DND-41 (cell line): ENCODE data around the gene ACOXL.

Experiments used
- ATAC-seq: fragments of 200-7000 bp; cut with Tn5 transposase; 3 replicates; pipeline ENCODE4 v1.9.1; 2021; ENCODE audit warnings: low read depth; ENCODE audit not compliant: insufficient read depth
- DNase-seq: peaks from one replicate; pipeline ENCODE4 v3.0.0-alpha.2; 2020
- H2AFZ ChIP-seq: 2 replicates; pipeline ENCODE4 v1.6.0; 2012; ENCODE audit warnings: low read depth, low read length
- H3K27ac ChIP-seq: 2 replicates; pipeline ENCODE4 v1.5.1; 2012; ENCODE audit warnings: low read length, inconsistent platforms
- H3K27me3 ChIP-seq: fragments of 200-600 bp; sonication (generic); 2 replicates; pipeline ENCODE4 v1.6.0; 2012; ENCODE audit warnings: low read length, mild to moderate bottlenecking, inconsistent platforms; ENCODE audit not compliant: insufficient read depth, poor library complexity
- H3K36me3 ChIP-seq: 2 replicates; pipeline ENCODE4 v1.5.1; 2012; ENCODE audit warnings: low read length, inconsistent platforms; ENCODE audit not compliant: insufficient read depth
- H3K4me1 ChIP-seq: 2 replicates; pipeline ENCODE4 v1.5.1; 2012; ENCODE audit warnings: mild to moderate bottlenecking, low read length; ENCODE audit not compliant: insufficient read depth
- H3K4me2 ChIP-seq: 2 replicates; pipeline ENCODE4 v1.6.0; 2012; ENCODE audit warnings: mild to moderate bottlenecking, moderate library complexity, low read length, inconsistent platforms; ENCODE audit not compliant: insufficient read depth
- H3K4me3 ChIP-seq, 2 experiments: fragments of 200-600 bp in 1 of 2; shearing (Covaris generic) in 1 of 2; 2 replicates each; pipeline ENCODE4 v1.5.1; 2012 to 2016; ENCODE audit warnings: inconsistent platforms in 2 of 2, low read length in 2 of 2, mild to moderate bottlenecking in 2 of 2, low read depth in 1 of 2, moderate library complexity in 1 of 2
- H3K79me2 ChIP-seq: 2 replicates; pipeline ENCODE4 v1.6.0; 2012; ENCODE audit warnings: low read length, inconsistent platforms; ENCODE audit not compliant: insufficient read depth
- H3K9ac ChIP-seq: 2 replicates; pipeline ENCODE4 v1.6.0; 2012; ENCODE audit warnings: low read depth, mild to moderate bottlenecking, inconsistent platforms, low read length, moderate library complexity
- H3K9me3 ChIP-seq: 2 replicates; pipeline ENCODE4 v1.5.1; 2012; ENCODE audit warnings: low read length, moderate library complexity, mild to moderate bottlenecking, inconsistent platforms; ENCODE audit not compliant: insufficient read depth, severe bottlenecking
- H4K20me1 ChIP-seq: 2 replicates; pipeline ENCODE4 v1.6.0; 2012; ENCODE audit warnings: low read length; ENCODE audit not compliant: insufficient read depth
- EZH2 ChIP-seq: IDR thresholded peaks from 3 replicates; pipeline ENCODE4 v1.6.1; 2012; ENCODE audit warnings: borderline replicate concordance, low read depth, mild to moderate bottlenecking, moderate library complexity, low read length, inconsistent platforms; ENCODE audit not compliant: severe bottlenecking
- TF ChIP-seq, protein P1 (sequence below): IDR thresholded peaks from 2 replicates; pipeline ENCODE4 v1.5.1; 2012; ENCODE audit warnings: borderline replicate concordance, low read length, moderate library complexity, mild to moderate bottlenecking; ENCODE audit not compliant: poor library complexity, severe bottlenecking; ENCODE audit errors: extremely low read depth

The ACOXL gene

GRCh38 chr2:110788976-110789375 is 56.6 kb downstream of the ACOXL start:
- Histone ChIP-seq H3K4me3 (no peak overlapping the region), H2AFZ (no peak overlapping the region), H3K27me3 (no peaks in the 10 kb centered on the region), H3K4me2 (no peak overlapping the region), H3K36me3 (no peaks in the 10 kb centered on the region), H4K20me1 (no peaks in the 10 kb centered on the region), H3K79me2 (no peaks in the 10 kb centered on the region), H3K9ac (no peak overlapping the region), H3K4me1 (peaks cover 17% of the 10 kb centered on the region), H3K27ac (no peak overlapping the region), H3K9me3 (no peaks in the 10 kb centered on the region)
- no peak for ATAC-seq
- no peak for DNase-seq
- TF ChIP-seq, protein P1, sequence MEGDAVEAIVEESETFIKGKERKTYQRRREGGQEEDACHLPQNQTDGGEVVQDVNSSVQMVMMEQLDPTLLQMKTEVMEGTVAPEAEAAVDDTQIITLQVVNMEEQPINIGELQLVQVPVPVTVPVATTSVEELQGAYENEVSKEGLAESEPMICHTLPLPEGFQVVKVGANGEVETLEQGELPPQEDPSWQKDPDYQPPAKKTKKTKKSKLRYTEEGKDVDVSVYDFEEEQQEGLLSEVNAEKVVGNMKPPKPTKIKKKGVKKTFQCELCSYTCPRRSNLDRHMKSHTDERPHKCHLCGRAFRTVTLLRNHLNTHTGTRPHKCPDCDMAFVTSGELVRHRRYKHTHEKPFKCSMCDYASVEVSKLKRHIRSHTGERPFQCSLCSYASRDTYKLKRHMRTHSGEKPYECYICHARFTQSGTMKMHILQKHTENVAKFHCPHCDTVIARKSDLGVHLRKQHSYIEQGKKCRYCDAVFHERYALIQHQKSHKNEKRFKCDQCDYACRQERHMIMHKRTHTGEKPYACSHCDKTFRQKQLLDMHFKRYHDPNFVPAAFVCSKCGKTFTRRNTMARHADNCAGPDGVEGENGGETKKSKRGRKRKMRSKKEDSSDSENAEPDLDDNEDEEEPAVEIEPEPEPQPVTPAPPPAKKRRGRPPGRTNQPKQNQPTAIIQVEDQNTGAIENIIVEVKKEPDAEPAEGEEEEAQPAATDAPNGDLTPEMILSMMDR = no peak
- TF ChIP-seq EZH2 = no peak

- Histone ChIP-seq H3K4me1 (peaks cover 17% of the 10 kb centered on the region), H3K36me3 (no peaks in the 10 kb centered on the region), H3K79me2 (no peaks in the 10 kb centered on the region), H3K27ac (no peak overlapping the region), H3K4me3 (no peak overlapping the region), H3K9ac (no peak overlapping the region), H4K20me1 (no peaks in the 10 kb centered on the region), H3K27me3 (no peaks in the 10 kb centered on the region), H3K9me3 (no peaks in the 10 kb centered on the region), H2AFZ (no peak overlapping the region), H3K4me2 (no peak overlapping the region)
- DNase-seq (no peak), ATAC-seq (no peak)
- no peak for TF ChIP-seq EZH2
- TF ChIP-seq, protein P1 = no peak
Observed at GRCh38 chr2:110789706-110790105, 57.3 kb downstream of the ACOXL start.

DNA sequence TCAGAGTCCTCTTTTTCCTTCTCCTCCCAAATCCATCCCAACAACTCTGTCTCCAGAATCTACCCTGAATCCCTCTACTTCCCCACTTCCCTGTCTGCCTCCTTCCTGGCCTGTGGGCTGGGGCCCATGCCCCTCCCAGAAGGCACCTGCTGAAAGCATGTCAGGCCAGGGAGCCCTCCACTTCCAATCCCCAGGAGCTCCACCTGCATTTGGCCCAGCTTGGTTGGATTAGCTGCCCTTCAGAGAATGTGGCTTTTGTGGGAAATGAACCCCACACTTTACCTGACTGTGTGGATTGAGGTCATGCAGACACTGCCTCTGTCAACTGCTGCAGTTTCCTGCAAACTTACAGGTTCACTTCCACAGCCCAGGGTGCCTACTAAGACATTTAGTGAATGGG is 58.5 kb downstream of the ACOXL start:
- peak overlapping the region; percentile 41; the same call in 1 of the 2 replicates for H3K27ac ChIP-seq
- H3K4me1 ChIP-seq = peaks cover 17% of the 10 kb centered on the region
- no peak overlapping the region for H2AFZ ChIP-seq
- no peak overlapping the region for H3K4me3 ChIP-seq
- H3K27me3 ChIP-seq = no peaks in the 10 kb centered on the region
- ATAC-seq = peak; percentile 81
- no peaks in the 10 kb centered on the region for H3K79me2 ChIP-seq
- no peak overlapping the region for H3K9ac ChIP-seq
- TF ChIP-seq, protein P1 = no peak
- TF ChIP-seq EZH2 = no peak
- peak; percentile 48 for DNase-seq
- no peak overlapping the region for H3K4me2 ChIP-seq
- H3K9me3 ChIP-seq = no peaks in the 10 kb centered on the region
- H3K36me3 ChIP-seq = no peaks in the 10 kb centered on the region
- no peaks in the 10 kb centered on the region for H4K20me1 ChIP-seq

DNA sequence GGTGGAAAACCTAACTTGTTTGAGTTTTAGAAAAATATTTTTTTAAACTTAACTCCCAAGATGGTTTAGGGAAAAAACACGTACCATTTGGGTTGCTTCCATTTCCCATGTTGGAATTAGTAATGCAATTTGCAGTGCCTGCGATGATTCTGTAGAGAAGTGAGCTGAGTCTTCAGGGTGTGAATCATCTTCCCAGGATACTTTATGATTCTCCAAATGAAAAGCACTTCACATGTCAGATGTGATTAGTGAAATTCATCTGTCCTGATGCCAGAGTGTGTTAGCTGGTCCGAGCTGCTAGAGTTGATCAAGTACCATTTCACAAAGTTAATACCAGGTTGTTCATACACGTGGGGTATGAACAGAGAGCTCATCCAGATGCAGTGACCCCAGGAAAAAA is 59.1 kb downstream of the ACOXL start:
- H4K20me1 ChIP-seq = no peaks in the 10 kb centered on the region
- no peak overlapping the region for H3K4me3 ChIP-seq
- peaks cover 17% of the 10 kb centered on the region for H3K4me1 ChIP-seq
- no peak for DNase-seq
- no peak overlapping the region for H3K9ac ChIP-seq
- no peaks in the 10 kb centered on the region for H3K27me3 ChIP-seq
- H3K27ac ChIP-seq = no peak overlapping the region
- H3K36me3 ChIP-seq = no peaks in the 10 kb centered on the region
- H3K9me3 ChIP-seq = no peaks in the 10 kb centered on the region
- H2AFZ ChIP-seq = no peak overlapping the region
- TF ChIP-seq EZH2 = no peak
- TF ChIP-seq, protein P1 = no peak
- H3K79me2 ChIP-seq = no peaks in the 10 kb centered on the region
- no peak for ATAC-seq
- no peak overlapping the region for H3K4me2 ChIP-seq
